Measurements from ENCODE around the gene SRSF7. TPM values are rescaled to one million over a fixed set of nuclear protein-coding genes. Genes with fewer than 3 reads are reported as not detected.
"Not testable (repeated sequence)": the region's sequence is repeated elsewhere in the genome, so short reads cannot be mapped to it uniquely, and the experiment has no call there.

Gene SRSF7
- total RNA-seq, 1 donor from 2014 or later = 99.7 TPM

- Histone ChIP-seq H3K4me1 (peaks cover 4% of the 10 kb centered on the region), H3K27ac (no peak overlapping the region), H3K36me3 (peaks cover 5% of the 10 kb centered on the region), H3K9me3 (no peaks in the 10 kb centered on the region), H3K27me3 (ENCODE audit: low read depth) (no peaks in the 10 kb centered on the region), H3K4me3 (no peak overlapping the region)
- intact Hi-C loops (cut with DNase I) = no loop called here
- no peak for TF ChIP-seq CTCF (IDR thresholded peaks at IDR 0.05)
- DNase-seq (no peak), ATAC-seq (no peak)
Observed at GRCh38 chr2:38712413-38712812, 38.7 kb downstream of the SRSF7 start.

DNA sequence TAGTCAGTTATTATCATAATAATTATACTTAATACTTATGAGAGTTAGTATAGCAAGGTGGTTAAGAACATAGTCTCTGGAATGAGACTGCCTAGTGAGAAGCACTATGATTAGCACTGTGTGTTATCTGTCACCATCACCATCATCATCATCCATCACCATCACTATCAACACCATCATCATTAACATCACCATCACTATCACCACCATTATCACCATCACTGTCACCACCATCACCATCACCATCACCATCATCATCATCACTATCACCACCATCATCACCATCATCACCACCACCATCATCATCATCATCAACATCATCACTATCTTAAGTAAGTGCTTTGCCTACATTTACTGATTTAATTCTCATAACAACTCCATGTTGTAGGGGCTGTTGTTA is 39.6 kb downstream of the SRSF7 start:
- DNase-seq (no peak), ATAC-seq (no peak)
- Histone ChIP-seq H3K27ac (no peak overlapping the region), H3K27me3 (ENCODE audit: low read depth) (no peaks in the 10 kb centered on the region), H3K9me3 (no peaks in the 10 kb centered on the region), H3K4me1 (peaks cover 4% of the 10 kb centered on the region), H3K36me3 (peaks cover 5% of the 10 kb centered on the region), H3K4me3 (no peak overlapping the region)
- no peak for TF ChIP-seq CTCF (IDR thresholded peaks at IDR 0.05)
- intact Hi-C loops (cut with DNase I) = no loop called here

- no peak for DNase-seq
- Histone ChIP-seq H3K4me3 (no peak overlapping the region), H3K9me3 (no peaks in the 10 kb centered on the region), H3K4me1 (no peaks in the 10 kb centered on the region), H3K27me3 (ENCODE audit: low read depth) (no peaks in the 10 kb centered on the region), H3K27ac (no peak overlapping the region), H3K36me3 (peaks cover 5% of the 10 kb centered on the region)
- no peak for TF ChIP-seq CTCF (IDR thresholded peaks at IDR 0.05)
- intact Hi-C loops (cut with DNase I) = no loop called here
- ATAC-seq = no peak
Observed at GRCh38 chr2:38709567-38710194, 41.5 kb downstream of the SRSF7 start.

DNA sequence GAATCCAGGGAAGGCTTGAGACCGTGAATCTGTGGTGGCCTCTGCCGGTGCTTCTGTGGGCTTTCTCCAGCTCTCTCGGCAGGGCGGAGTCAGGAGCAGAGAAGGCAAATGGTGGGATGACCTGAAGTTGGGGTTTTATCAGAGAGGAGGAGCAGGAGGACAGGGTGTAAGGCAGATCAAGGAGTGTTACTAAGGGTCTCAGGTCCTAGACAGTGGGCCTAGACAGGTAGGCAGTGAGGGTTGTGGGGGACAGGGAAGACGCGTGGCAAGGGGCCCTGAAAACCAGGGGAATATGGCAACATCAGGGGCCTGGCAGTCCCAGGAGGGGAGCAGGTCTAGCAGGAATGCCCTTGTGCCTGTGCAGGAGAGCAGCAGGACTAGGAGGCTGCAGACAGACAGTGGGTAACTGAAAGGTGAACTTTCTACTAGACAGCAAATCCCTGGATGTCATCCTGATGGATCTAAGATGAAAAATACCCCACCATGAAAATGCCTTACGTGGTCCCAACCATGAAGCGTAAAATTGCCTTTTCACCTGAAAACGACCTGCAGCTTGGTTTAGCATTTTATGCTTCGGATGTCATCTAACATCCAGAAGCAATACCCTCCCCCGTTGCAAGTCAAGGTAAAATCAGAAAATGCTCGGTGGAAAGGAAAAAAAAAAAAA is 42.1 kb downstream of the SRSF7 start:
- H3K4me1 ChIP-seq = no peaks in the 10 kb centered on the region
- no peaks in the 10 kb centered on the region for H3K27me3 ChIP-seq (ENCODE audit: low read depth)
- no peak overlapping the region for H3K4me3 ChIP-seq
- no peak overlapping the region for H3K27ac ChIP-seq
- ATAC-seq (no peak), DNase-seq (no peak)
- no peak for TF ChIP-seq CTCF (IDR thresholded peaks at IDR 0.05)
- intact Hi-C loops (cut with DNase I) = no loop called here
- no peaks in the 10 kb centered on the region for H3K9me3 ChIP-seq
- peaks cover 5% of the 10 kb centered on the region for H3K36me3 ChIP-seq

GRCh38 chr2:38708491-38708890 is 42.7 kb downstream of the SRSF7 start:
- intact Hi-C loops (cut with DNase I); H3K4me3 ChIP-seq; ATAC-seq; H3K4me1 ChIP-seq; DNase-seq; H3K9me3 ChIP-seq; H3K27me3 ChIP-seq (ENCODE audit: low read depth); H3K36me3 ChIP-seq; H3K27ac ChIP-seq: not testable (repeated sequence)

- Histone ChIP-seq H3K4me1 (no peaks in the 10 kb centered on the region), H3K4me3 (no peak overlapping the region), H3K27me3 (ENCODE audit: low read depth) (no peaks in the 10 kb centered on the region), H3K27ac (no peak overlapping the region), H3K9me3 (no peaks in the 10 kb centered on the region), H3K36me3 (no peaks in the 10 kb centered on the region)
- TF ChIP-seq CTCF (IDR thresholded peaks at IDR 0.05) = no peak
- intact Hi-C loops (cut with DNase I) = no loop called here
- no peak for DNase-seq
- no peak for ATAC-seq
Observed at GRCh38 chr2:38706846-38707345, 44.3 kb downstream of the SRSF7 start.
